Measurements from ENCODE around the gene CGN. TPM values are rescaled to one million over a fixed set of nuclear protein-coding genes. Genes with fewer than 3 reads are reported as not detected.

Gene CGN
- total RNA-seq, 4 donors from 2014 or later: 33.6 to 71.0 (median 44.6) TPM

DNA sequence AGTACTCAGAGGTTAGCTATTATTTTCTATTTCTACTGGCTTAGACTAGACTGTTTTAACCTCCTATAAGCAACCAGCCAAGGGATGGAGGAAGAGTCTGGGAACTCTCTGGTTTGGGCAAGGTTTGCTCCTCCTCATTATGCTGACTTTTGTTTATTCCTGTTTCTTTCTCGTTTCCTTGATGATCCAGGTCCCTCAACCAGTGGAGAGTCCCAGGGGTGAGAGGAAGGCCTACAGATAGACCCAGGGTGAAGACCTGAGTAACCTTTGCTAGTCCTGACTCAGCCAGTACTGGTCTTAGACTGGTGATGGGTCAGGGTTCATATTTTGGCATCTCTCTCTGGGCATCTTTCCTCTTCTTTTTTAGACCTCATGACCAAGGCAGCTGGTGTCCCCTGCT is 34.4 kb downstream of the CGN start:
- no peak for TF ChIP-seq POLR2A (IDR thresholded peaks at IDR 0.05)
- TF ChIP-seq, protein P1, sequence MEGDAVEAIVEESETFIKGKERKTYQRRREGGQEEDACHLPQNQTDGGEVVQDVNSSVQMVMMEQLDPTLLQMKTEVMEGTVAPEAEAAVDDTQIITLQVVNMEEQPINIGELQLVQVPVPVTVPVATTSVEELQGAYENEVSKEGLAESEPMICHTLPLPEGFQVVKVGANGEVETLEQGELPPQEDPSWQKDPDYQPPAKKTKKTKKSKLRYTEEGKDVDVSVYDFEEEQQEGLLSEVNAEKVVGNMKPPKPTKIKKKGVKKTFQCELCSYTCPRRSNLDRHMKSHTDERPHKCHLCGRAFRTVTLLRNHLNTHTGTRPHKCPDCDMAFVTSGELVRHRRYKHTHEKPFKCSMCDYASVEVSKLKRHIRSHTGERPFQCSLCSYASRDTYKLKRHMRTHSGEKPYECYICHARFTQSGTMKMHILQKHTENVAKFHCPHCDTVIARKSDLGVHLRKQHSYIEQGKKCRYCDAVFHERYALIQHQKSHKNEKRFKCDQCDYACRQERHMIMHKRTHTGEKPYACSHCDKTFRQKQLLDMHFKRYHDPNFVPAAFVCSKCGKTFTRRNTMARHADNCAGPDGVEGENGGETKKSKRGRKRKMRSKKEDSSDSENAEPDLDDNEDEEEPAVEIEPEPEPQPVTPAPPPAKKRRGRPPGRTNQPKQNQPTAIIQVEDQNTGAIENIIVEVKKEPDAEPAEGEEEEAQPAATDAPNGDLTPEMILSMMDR (IDR thresholded peaks at IDR 0.05): no peak
- WGBS, 2 donors: 27 to 38% methylated on average over 1 of the region's 1 CpG
- intact Hi-C loops (cut with DNase I; ENCODE audit: low total_unique reads): no loop called here

GRCh38 chr1:151546011-151546925 is 35.1 kb downstream of the CGN start:
- intact Hi-C loops (cut with DNase I; ENCODE audit: low total_unique reads): no loop called here
- no peak overlapping the region for H3K4me3 ChIP-seq (ENCODE audit: low read depth, poor library complexity, severe bottlenecking)
- DNase-seq (ENCODE audit: low spot score in 2 of 2): no peak
- no peak for TF ChIP-seq POLR2A (IDR thresholded peaks at IDR 0.05)
- TF ChIP-seq, protein P1 (IDR thresholded peaks at IDR 0.05): no peak
- WGBS, 2 donors: 82 to 85% methylated on average over 4 of the region's 4 CpGs

More for the DNA sequence above, 34.4 kb downstream of the CGN start:
- H3K4me3 ChIP-seq (ENCODE audit: low read depth, poor library complexity, severe bottlenecking): no peak overlapping the region
- no peak for DNase-seq (ENCODE audit: low spot score in 2 of 2)

- H3K4me3 ChIP-seq (ENCODE audit: low read depth, poor library complexity, severe bottlenecking): no peak overlapping the region
- DNase-seq (ENCODE audit: low spot score in 2 of 2): peak; percentile 69 to 91
- intact Hi-C loops (cut with DNase I; ENCODE audit: low total_unique reads): no loop called here
- 28 to 30% methylated on average over 7 of the region's 7 CpGs for WGBS, 2 donors
- no peak for TF ChIP-seq POLR2A (IDR thresholded peaks at IDR 0.05)
- TF ChIP-seq, protein P1 (IDR thresholded peaks at IDR 0.05): no peak
Measured at GRCh38 chr1:151547119-151547899, 36.1 kb downstream of the CGN start.

- intact Hi-C loops (cut with DNase I; ENCODE audit: low total_unique reads): no loop called here
- TF ChIP-seq POLR2A (IDR thresholded peaks at IDR 0.05): no peak
- TF ChIP-seq, protein P1 (IDR thresholded peaks at IDR 0.05): no peak
- DNase-seq (ENCODE audit: low spot score in 2 of 2): peak in 1 of 2 donors; percentile 61
- no peak overlapping the region for H3K4me3 ChIP-seq (ENCODE audit: low read depth, poor library complexity, severe bottlenecking)
- 97 to 98% methylated on average over 3 of the region's 3 CpGs for WGBS, 2 donors
Measured at GRCh38 chr1:151547900-151548230, 36.7 kb downstream of the CGN start.

DNA sequence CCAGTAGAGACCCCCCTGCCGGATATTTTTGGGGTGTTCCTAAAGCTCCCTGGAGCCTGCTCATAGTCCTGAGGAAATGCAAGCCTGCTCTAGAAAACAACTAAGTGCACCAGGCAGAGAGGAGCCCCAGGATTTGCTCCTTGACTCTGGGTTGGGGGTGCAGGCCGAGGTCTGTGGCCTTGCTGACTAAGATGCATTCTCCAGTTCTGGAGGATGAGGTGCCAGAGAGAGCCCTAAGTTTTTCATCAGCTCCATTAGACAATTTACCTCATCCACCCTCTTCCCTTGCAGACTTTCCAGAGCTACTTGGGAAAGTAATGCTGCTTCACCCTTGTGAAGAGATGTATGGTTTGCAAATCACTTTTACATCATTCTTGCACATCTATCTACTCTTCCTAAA is 38.0 kb downstream of the CGN start:
- no peak overlapping the region for H3K4me3 ChIP-seq (ENCODE audit: low read depth, poor library complexity, severe bottlenecking)
- TF ChIP-seq, protein P1 (IDR thresholded peaks at IDR 0.05): no peak
- no peak for TF ChIP-seq POLR2A (IDR thresholded peaks at IDR 0.05)
- intact Hi-C loops (cut with DNase I; ENCODE audit: low total_unique reads): no loop called here
- peak in 1 of 2 donors; percentile 75 for DNase-seq (ENCODE audit: low spot score in 2 of 2)
- 56 to 61% methylated on average over 2 of the region's 2 CpGs for WGBS, 2 donors
